Activated CD8-positive, alpha-beta memory T cell treated with anti-CD3 and anti-CD28 coated beads for 24 hours (primary cell): ENCODE results near the gene APOBR.
"Not testable (repeated sequence)": the region's sequence is repeated elsewhere in the genome, so short reads cannot be mapped to it uniquely, and the experiment has no call there.

Experiments used
- DNase-seq: peaks from one replicate; pipeline ENCODE4 v3.0.0-alpha.2; 2020

The APOBR gene

GRCh38 chr16:28498666-28499381 lies 4.4 kb downstream of the APOBR start:
- no peak for DNase-seq

- DNase-seq: no peak
Measured at GRCh38 chr16:28499854-28500253, 5.4 kb downstream of the APOBR start.

GRCh38 chr16:28500476-28501180 lies 6.2 kb downstream of the APOBR start:
- DNase-seq: not testable (repeated sequence)

- DNase-seq: no peak
Measured at GRCh38 chr16:28501258-28502232, 7.1 kb downstream of the APOBR start.

GRCh38 chr16:28502290-28502689 lies 7.8 kb downstream of the APOBR start:
- DNase-seq: no peak

- DNase-seq: no peak
Measured at GRCh38 chr16:28503470-28504259, 9.2 kb downstream of the APOBR start.

GRCh38 chr16:28504707-28505404 lies 10.4 kb downstream of the APOBR start:
- no peak for DNase-seq

GRCh38 chr16:28505489-28506137 lies 11.2 kb downstream of the APOBR start:
- no peak for DNase-seq

- DNase-seq: no peak
Measured at GRCh38 chr16:28511031-28511430, 16.6 kb downstream of the APOBR start.

- no peak for DNase-seq
Measured at GRCh38 chr16:28511801-28512789, 17.7 kb downstream of the APOBR start.

- DNase-seq: no peak
Measured at GRCh38 chr16:28513484-28514181, 19.2 kb downstream of the APOBR start.

- no peak for DNase-seq
Measured at GRCh38 chr16:28514246-28514645, 19.8 kb downstream of the APOBR start.

GRCh38 chr16:28520672-28521071 lies 26.2 kb downstream of the APOBR start:
- DNase-seq: no peak

GRCh38 chr16:28521436-28521835 lies 27.0 kb downstream of the APOBR start:
- no peak for DNase-seq

GRCh38 chr16:28522792-28523191 lies 28.3 kb downstream of the APOBR start:
- no peak for DNase-seq

GRCh38 chr16:28524681-28525171 lies 30.3 kb downstream of the APOBR start:
- DNase-seq: no peak

GRCh38 chr16:28526201-28527099 lies 32.0 kb downstream of the APOBR start:
- DNase-seq: no peak
